ENCODE results near the gene ABCA7.

- TF ChIP-seq, protein P1, sequence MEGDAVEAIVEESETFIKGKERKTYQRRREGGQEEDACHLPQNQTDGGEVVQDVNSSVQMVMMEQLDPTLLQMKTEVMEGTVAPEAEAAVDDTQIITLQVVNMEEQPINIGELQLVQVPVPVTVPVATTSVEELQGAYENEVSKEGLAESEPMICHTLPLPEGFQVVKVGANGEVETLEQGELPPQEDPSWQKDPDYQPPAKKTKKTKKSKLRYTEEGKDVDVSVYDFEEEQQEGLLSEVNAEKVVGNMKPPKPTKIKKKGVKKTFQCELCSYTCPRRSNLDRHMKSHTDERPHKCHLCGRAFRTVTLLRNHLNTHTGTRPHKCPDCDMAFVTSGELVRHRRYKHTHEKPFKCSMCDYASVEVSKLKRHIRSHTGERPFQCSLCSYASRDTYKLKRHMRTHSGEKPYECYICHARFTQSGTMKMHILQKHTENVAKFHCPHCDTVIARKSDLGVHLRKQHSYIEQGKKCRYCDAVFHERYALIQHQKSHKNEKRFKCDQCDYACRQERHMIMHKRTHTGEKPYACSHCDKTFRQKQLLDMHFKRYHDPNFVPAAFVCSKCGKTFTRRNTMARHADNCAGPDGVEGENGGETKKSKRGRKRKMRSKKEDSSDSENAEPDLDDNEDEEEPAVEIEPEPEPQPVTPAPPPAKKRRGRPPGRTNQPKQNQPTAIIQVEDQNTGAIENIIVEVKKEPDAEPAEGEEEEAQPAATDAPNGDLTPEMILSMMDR (conservative IDR thresholded peaks at IDR 0.05), result no peak
- no peak for TF ChIP-seq ZFX (IDR thresholded peaks at IDR 0.05)
Observed at GRCh38 chr19:1107661-1108261, 67.9 kb downstream of the ABCA7 start.
